Left kidney (tissue), 2 donors: ENCODE data around the gene MFAP3. TPM values are rescaled to one million over a fixed set of nuclear protein-coding genes. Genes with fewer than 3 reads are reported as not detected.
"Not testable (repeated sequence)": the region's sequence is repeated elsewhere in the genome, so short reads cannot be mapped to it uniquely, and the experiment has no call there.

Source experiments
- DNase-seq: peaks from one replicate; pipeline ENCODE4 v3.0.0-alpha.2; 2013
- polyA plus RNA-seq: library from polyadenylated mRNA; unstranded; fragments of 120-200 nt; gene quantifications from one replicate; pipeline ENCODE4 v1.2.1, GENCODE V29; 2013; ENCODE audit not compliant: insufficient read length

Gene MFAP3
- polyA plus RNA-seq, 1 donor = 52.4 TPM

DNA sequence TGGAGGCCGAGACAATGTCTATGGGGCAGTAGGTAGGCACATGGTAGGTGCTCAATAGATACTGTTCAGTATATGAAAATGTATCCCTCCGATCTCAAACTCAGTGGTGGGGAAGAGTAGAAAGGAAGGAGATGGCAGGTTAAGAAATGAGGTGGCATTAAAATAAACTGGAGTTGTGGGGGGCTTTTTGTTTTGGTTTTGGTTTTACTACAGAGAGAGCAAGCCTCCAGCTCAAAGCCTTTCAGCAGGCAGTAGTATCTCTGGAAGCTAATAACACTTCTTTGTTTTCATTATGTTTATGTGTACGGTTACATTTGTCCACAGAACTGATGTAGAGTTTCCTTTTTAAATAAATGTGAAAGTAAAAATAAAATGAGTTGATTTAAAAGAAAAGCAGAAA, 8.6 kb downstream of the MFAP3 start:
- no peak for DNase-seq

DNA sequence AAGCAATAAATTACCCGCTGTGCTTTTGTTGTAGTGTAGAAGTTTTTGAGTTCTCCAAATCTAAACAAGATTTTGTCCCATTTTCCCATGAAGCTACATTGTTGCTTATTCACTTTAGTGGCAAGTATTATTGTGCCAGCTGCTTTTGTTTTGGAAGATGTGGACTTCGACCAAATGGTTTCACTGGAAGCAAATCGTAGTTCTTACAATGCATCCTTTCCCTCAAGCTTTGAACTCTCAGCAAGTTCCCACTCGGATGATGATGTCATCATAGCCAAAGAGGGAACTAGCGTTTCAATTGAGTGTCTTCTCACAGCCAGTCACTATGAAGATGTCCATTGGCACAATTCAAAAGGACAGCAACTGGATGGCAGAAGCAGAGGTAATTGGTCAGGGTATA, 10.9 kb downstream of the MFAP3 start:
- no peak for DNase-seq

DNA sequence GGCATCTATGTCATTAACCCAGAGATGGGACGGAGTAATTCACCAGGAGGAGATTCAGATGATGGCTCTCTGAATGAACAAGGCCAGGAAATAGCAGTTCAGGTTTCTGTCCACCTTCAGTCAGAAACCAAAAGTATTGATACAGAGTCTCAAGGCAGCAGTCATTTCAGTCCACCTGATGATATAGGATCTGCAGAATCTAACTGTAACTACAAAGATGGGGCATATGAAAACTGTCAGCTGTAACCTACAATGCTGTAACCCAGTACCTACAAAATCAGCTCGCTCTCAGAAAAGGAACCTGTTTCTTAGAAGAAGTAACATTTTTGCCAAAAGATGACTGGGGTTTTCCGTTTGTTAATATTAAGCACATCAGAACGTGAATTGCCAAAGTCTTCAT, 14.7 kb downstream of the MFAP3 start:
- no peak for DNase-seq

DNA sequence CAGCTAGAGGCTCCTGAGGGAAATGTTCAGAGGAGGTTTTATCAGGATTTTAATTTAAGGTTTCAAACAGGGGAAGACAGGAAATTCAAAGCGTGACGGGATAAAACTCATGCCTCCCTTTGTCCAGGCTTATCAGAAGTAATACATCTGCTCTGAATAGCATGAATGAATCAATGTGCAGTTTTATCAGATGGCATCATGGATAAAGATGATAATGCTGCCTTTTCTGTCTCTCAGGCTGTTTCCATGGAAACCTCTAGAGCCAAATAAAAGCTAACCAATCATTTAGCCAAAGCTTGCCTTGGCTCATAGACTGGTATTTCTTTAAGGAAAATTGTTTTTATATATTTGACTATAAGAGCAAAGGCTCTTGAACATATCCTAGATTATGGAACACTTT, 16.4 kb downstream of the MFAP3 start:
- no peak for DNase-seq

DNA sequence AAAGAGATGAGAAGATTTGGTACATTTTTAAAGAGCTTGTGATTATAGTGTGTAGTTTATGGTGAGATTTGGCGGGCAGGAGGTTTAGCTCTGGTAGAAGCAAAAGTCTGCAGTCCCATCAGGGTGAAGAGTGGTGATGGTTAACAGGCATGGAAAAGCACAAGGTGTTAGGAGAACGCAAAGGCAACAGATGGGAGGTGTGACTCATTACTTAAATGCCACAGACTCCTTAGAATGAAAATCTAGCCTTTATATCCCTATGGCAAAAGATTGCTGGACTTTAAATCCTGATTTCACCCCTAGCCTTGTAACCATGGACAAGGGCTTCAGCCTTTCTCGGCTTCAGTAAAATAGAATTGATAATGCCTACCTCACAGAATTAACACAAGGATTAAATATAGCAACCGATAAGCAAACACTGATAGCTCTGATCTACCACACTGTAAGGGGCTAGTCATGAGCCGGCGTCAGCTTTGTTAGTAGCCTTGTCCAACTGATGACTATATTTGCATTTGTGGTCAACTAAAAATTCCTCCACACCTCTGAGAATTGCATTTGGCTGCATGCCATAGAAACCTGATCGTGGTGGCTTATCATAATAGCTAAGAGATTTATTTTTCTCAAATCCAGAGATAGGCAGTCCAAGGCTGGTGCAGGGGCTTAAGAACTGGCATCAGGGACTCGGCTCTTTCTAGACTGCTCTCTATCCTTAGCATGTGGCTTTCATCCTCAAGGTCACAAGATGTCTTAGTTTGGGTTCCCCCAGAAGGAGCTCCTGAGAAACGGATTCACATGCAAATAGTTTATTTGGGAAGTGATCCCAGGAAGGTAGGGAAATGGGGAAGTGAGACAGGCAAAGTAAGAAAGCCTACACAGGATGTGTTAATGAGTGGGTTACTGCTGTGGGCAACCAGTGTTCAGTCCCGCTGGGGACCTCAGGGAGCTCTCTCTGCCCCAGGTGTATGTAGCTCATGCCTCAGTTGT, 19.6 kb downstream of the MFAP3 start:
- DNase-seq = no peak

DNA sequence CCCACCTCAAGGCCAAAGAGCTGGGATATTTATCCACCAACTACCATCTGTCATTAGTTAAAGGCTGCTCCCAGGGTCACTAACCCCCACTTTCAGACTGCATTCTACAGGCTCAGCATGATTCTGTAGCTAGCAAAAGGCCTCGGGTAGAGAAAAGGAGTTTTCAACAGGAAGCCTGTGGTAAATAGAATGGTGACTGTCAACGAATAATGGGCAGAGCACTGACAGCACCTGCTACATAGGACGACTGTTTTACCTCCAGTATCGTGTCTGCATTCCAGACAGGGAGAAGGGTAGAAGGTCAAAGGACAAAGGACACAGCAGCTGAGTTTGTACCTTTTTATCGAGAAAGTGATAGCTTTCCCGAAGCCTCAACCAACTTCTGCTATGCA, 20.3 kb downstream of the MFAP3 start:
- no peak for DNase-seq

DNA sequence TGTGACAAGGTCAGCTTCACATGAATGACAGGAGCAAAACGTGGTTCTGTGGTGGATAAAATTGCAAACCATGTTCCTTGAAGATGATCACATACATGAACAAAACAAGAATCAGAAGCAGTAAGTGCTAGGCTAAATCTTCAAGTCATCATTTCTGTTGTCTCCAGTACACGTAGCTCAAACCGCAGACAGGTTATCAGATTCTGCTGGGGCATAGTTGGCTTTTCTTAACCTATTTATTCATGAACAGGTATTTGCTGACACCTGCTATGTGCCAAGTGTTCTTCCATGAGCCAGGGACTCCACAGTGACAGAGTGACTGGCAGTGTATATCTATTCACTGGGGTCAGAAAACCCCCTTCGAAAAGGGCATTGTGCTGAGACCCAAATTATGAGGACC, 20.8 kb downstream of the MFAP3 start:
- DNase-seq = no peak

DNA sequence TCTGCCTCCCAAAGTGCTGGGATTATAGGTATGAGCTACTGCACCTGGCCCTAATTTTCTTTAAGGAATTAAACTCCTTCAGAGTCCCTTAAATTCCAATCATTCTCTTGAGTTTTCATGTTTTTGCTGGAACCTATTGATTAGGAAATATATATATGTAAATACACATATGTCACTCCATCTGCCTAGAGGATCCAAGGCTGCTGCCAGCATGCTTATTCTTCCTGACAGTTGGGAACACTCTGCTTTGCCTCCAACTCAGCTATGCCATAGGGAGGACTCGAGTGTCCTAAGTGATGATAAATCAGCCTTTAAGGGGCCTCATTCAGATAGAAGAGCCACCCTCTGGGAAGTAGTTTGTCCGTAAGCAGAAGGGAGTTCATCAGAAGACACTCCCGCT, 21.8 kb downstream of the MFAP3 start:
- no peak for DNase-seq

DNA sequence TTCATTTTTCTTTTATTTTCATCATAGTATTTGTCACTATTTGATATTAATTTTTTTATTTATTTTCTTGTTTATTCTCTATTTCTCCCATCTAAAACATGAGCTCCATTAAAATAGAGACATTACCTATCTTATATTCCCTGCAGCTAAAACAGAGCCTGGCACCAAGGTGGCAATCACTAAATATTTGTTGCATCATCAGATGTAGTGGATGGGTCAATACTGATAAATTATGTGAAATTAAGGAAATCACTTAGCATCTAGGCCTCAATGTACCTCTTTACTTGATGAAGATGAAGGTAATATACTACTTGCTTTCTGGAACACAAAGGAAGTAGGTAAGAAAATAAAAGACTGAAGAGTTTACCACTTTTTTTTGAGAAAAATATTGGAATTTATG, 24.6 kb downstream of the MFAP3 start:
- DNase-seq = no peak

DNA sequence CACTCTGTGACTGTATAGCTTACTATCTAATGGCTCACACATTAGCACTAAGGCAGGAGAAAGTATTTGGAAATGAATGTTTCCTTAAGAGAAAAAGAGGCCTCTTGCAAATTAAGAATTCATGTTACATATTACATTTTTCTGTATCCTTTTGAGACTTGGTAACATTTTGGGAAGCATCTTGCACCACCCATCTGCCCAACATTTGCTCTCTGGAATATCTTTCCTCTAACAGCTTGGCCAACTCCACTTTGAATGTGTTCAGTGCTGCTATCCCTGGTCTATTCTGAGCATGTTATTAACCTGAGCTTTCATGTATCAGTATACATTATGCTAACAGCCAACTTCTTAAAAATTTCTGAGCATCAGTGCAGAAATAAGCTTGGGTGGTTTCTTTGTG, 27.2 kb downstream of the MFAP3 start:
- DNase-seq = no peak

DNA sequence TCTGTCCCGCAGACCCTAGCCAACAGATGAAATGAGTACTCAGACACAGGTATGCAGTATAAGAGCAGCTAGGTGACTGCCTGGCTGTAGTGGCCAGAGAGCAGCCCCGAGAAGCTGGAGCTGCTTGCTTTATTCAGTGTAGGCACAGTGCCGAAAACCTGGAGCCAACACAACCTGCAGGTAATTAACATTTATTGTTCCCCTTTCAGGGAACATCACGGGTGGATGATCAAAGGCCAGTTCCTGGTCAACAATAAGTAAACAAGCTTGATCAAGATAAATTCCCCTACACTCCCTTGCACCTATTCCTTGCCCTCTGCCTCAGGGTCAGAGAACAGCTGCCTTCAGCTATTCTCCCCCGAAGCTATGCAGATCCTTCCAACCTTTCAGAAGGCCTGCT, 31.1 kb downstream of the MFAP3 start:
- DNase-seq = not testable (repeated sequence)

DNA sequence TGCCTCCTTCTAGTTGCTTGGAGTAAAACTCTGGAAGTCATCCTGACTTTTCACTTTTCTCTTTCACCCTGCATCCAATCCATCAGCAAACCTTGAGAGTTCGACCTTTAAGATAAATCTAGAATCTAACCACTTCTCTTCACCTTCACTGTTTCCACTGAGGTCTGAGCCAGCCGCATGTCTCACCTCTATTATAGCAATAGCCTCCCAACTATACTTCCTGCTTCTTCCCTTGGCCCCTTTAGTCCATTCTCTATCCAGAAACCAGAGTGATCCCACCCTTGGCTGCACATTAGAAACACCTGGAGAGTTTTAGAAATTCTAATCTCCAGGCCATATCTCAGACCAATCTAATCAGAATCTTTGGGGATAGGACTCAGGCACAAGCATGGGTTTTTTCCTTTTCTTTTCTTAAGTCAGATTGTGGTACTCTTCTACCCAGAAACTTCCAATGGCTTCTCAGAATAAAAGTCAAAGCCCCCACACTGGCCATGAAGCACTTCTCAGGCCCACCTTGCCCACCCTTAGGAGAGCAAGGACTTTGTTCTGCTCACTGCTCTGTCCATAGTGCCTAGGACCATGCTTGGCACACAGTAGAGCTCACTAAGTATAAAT, 33.1 kb downstream of the MFAP3 start:
- DNase-seq = no peak

DNA sequence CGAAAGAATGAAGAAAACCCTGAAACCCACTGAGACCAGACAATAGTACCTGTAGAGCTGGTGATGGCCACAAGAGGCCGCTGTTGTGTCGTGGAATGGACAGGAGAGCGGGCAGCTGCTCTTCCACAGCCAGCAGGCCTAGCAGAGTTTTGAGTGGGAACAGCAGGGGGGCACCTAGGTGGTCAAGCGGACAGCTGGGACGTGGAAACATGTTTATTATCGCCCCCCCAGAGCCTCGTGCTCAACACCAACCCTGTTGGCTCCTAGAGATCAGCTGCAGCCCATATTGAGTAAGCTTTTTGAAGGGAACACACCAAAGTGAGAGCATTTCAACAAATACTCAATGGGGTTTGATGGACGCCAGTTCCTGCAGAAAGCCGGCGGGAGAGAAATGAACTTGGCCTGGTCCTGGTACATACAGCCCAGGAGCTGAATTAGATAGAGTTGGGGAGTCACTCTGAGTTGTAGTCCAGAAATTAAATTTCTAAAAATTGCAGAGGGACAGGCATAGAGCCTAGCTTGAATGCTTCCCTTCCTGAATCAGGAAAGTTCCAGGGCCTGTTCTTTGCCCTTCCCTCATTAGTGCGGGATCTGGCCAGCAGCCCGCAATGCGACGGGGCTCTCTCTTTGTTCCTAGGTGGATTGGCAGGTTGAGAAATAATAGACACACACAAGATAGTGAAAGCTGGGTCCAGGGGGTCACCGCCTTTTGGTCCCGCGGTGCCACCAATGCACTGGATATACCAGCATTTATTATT, 33.8 kb downstream of the MFAP3 start:
- peak; percentile 75 for DNase-seq

DNA sequence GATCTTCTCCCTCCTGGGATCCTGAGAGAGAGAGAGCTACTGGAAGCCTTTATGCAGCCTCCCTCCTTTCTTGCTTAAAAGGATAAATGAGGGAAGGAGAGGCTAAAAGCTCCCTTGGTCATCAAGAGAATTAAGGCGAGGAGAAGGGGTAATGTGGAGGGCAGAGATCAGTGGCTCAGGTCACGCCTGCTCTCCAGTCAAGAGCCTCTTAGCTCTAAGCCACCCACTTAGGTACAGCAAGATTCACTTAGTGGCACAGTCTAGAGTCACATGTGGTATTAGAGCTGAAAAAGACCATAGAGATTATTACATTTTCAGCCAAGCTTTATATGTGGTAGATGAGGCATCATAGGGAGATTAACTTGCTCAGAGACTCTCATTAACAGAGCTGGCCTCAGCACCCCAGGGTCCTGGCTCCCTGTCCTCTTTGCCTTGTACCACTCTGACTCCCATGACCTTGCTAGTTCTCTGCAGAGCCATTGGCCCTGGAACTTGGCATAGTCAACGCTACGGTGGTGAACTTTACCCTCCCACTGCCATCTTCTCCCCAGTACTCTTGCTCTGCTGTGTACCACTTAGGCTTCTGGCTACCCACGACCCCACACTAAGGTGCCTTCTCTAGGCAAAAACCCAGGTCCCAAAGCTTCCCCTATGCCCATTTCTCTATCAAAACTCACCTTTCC, 37.6 kb downstream of the MFAP3 start:
- DNase-seq = no peak

DNA sequence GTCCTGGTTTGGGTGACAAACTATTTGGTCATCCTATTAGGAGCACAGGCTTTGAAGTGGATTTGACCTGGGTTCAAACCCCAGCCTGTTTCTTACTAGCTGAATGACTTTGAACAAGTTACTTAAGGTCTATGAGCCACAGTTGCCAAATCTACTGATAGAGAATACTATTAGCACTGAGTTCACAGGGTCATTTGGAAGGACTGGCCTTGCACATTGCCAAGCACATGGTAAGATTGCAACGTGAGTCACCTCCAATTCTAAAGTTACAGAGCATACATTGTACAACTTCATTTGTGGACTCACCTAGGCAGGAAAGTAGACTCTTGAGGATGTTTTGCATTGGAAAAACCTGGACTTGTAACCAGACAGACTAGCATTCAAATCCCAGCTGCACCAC, 38.9 kb downstream of the MFAP3 start:
- no peak for DNase-seq

DNA sequence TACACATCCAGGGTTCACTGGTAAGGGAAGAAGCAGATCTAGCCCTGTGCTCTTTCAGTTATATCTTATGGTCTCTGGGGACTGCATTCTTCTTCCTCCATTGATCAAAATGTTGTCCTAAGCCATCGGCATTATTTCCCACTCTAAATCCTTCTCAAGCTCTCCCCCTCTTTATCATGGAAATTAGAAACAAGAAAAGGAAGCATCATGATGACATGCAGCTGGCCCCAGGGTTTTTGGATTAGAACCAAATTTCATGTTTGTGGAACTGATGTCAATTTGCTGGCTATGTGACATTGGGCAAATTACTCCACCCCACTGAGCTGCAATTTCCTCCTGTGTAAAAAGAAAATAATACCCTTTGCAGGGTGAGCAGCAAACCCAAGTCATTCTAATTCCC, 39.5 kb downstream of the MFAP3 start:
- no peak for DNase-seq

DNA sequence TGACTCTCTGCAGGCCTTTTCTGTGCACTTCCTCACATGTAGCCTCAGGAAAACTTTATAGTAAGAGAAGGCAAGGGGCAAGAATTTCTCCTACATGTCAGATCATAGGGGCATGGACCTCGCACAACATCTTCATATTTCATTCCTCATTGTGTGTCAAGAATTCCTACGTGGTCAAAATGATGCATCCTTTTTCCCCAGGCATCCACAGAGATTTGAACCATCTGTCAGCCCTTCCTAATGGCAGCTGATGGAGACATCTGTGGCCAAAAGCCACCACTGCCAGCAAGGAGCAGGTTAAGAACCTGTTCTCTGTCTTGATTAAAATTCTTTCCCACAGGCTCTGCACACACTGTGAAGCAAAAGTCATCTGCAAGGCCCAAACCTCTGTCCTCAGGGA, 42.5 kb downstream of the MFAP3 start:
- no peak for DNase-seq

DNA sequence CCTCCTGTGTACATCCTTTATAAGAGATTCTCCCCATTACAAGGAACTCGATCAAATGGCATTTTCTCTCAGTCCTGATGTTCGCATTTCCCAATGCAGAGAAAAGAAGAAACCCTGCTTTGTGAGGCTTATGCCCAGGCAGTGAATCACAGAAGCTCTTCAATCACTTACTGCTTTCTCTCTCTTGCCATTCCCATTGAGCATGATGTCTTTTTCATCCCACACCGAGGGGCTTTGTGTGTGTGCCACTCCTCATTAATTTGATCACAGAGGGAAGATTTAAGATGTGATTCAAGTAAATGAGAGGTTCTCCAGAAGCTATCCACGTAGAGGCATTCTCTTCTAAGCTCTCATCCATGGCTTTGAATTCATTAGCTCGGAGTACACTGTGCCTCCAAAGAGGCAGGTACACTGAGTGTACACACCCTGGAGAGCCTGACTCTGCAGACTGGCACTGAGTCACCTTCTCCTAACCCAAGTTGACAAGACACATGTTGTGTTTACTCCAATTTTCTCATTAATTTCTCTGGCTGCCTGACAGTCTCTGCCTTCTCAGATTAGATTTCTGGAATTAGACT, 45.4 kb downstream of the MFAP3 start:
- DNase-seq = no peak

DNA sequence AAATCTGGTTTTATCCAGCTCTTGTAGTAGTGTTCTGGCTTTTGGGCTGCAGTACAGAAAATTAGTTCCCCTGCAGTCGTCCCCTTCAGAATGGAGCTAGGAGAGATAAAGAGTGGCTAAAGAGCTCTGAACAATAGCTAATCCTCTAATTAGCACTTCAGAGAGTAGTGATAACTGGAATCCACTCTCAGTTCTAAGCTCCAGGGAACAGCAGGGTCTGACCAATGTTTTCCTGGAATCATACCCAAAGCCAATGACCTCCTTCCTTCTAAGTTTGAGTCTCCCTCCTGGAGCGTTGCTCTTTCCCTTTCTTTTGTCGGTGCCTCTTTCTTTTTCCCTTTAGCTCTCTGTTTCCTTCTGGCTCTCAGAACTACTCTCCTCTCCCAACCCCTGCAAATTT, 47.4 kb downstream of the MFAP3 start:
- no peak for DNase-seq

DNA sequence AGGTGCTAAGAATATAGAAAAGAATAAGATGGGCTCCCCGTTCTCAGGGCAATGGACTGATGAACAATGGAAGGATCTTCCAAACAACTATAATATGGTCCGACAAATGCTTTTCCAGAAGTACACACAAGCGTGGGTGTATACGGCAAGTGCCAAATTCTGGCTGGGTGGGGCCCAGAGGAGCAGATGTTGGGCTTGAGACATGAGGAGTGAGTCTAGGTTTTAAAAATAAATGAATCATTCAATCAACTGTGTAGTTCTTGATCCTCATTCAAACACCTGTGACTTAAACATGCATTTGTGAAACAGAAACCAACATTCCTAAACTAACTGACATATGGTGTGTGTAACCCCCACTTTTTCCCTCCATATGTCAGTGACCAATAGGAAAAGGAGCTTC, 47.9 kb downstream of the MFAP3 start:
- no peak for DNase-seq

DNA sequence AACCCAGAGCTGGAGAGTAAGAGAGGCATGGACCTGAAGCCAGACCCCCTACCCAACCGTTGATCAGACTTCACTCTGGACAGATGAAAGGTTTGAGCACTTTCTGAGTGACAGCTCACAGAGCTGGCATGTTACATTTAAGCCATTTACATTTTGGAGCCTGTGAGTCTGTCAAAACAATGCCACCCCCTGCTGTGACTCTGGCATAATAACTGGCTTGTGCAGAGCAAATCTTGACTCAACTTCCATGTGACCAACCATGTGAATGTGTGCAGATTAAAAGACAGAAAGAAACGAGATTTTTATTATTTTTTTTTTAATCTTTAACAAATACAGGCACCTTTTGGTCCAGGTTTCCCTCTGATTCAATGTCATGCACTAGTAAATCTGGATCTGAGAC, 48.5 kb downstream of the MFAP3 start:
- DNase-seq = no peak

DNA sequence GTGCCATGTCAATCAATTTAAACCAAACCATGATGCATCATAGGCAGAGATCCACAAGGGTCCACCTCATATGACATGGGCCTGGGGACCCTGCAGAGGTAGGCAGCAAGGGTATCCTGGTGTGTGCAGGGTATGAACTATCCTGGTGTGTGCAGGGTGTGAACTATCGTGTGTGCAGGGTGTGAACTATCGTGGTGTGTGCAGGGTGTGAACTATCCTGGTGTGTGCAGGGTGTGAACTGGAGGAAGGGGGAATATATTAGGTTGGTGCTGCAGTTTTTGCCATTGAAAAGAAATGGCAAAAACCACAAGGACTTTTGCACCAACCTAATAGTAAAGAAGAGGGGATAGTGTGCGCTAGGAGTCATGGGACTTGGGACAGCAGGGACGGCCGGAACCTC, 50.0 kb downstream of the MFAP3 start:
- DNase-seq = no peak
